Mesenteric fat pad (tissue), 1 donor: ENCODE measurements around the gene TGFBI. TPM values are rescaled to one million over a fixed set of nuclear protein-coding genes. Genes with fewer than 3 reads are reported as not detected.
"Not testable (repeated sequence)": the region's sequence is repeated elsewhere in the genome, so short reads cannot be mapped to it uniquely, and the experiment has no call there.

Source experiments
- DNase-seq: peaks from one replicate; pipeline ENCODE4 v3.0.0-alpha.2; 2020; ENCODE audit warnings: low spot score
- total RNA-seq: library from RNA; stranded (reverse); fragmentation: NEBNext Ultra II Directional; extraction: Animal tissue kit (Norgen Biotek cat#: 25700); gene quantifications from one replicate; pipeline ENCODE4 v1.2.1, GENCODE V29; 2021
- donor health status: DM: yes; HTN: yes; CAD: no.

Gene TGFBI
- total RNA-seq, 1 donor from 2014 or later = 254 TPM

GRCh38 chr5:136043968-136044610, 15.3 kb downstream of the TGFBI start:
- DNase-seq = no peak

GRCh38 chr5:136045026-136045425, 16.2 kb downstream of the TGFBI start:
- DNase-seq = not testable (repeated sequence)

- DNase-seq = no peak
Measured at GRCh38 chr5:136046246-136046645, 17.5 kb downstream of the TGFBI start.

GRCh38 chr5:136047858-136048257, 19.1 kb downstream of the TGFBI start:
- no peak for DNase-seq

GRCh38 chr5:136048966-136049365, 20.2 kb downstream of the TGFBI start:
- no peak for DNase-seq

GRCh38 chr5:136051486-136052220, 22.9 kb downstream of the TGFBI start:
- DNase-seq = no peak

- no peak for DNase-seq
Measured at GRCh38 chr5:136052692-136053335, 24.0 kb downstream of the TGFBI start.

GRCh38 chr5:136053336-136054141, 24.8 kb downstream of the TGFBI start:
- DNase-seq = no peak

GRCh38 chr5:136054142-136055019, 25.6 kb downstream of the TGFBI start:
- DNase-seq = no peak

GRCh38 chr5:136055612-136056309, 27.0 kb downstream of the TGFBI start:
- peak; percentile 71 for DNase-seq

- DNase-seq = peak; percentile 30
Measured at GRCh38 chr5:136056336-136056735, 27.5 kb downstream of the TGFBI start.

GRCh38 chr5:136056771-136057335, 28.1 kb downstream of the TGFBI start:
- DNase-seq = peak; percentile 83

- peak; percentile 41 for DNase-seq
Measured at GRCh38 chr5:136057401-136058038, 28.7 kb downstream of the TGFBI start.

- peak; percentile 60 for DNase-seq
Measured at GRCh38 chr5:136058039-136058971, 29.5 kb downstream of the TGFBI start.

- peak; percentile 47 for DNase-seq
Measured at GRCh38 chr5:136058972-136059354, 30.2 kb downstream of the TGFBI start.

GRCh38 chr5:136060963-136061362, 32.2 kb downstream of the TGFBI start:
- peak; percentile 53 for DNase-seq

- peak; percentile 62 for DNase-seq
Measured at GRCh38 chr5:136061630-136062365, 33.0 kb downstream of the TGFBI start.
